HEK293 (cell line): ENCODE measurements around the gene ELAPOR1.

Source experiments
- CTCF ChIA-PET: fragments of 350-600 bp; formaldehyde crosslinking; extraction: SDS; loops from one replicate; lab custom pipeline; 2021; ENCODE audit warnings: antibody characterized with exemption; lab: Yijun Ruan, JAX
- POLR2A ChIA-PET: fragments of 300-600 bp; formaldehyde crosslinking; extraction: SDS; loops from one replicate; lab custom pipeline; 2020; ENCODE audit warnings: antibody characterized with exemption, inconsistent platforms; lab: Yijun Ruan, JAX
- H3K27ac ChIP-seq: fragments of 200-500 bp; sonication (Bioruptor generic); 2 replicates; pipeline ENCODE4 v1.5.1; 2014; ENCODE audit warnings: low read depth, low read length, control low read depth, inconsistent platforms; ENCODE audit errors: extremely low read depth
- H3K36me3 ChIP-seq, 2 experiments: fragments of 200-500 bp in 1 of 2; sonication (Bioruptor generic) in 1 of 2; 1 replicate in 1 of 2; 2 replicates in 1 of 2; pipeline ENCODE4 v1.5.1; 2014 to 2017; ENCODE audit warnings: inconsistent platforms in 2 of 2, low read length in 2 of 2; ENCODE audit not compliant: control insufficient read depth in 2 of 2, insufficient read depth in 1 of 2
- H3K4me1 ChIP-seq: fragments of 200-500 bp; sonication (Bioruptor generic); 2 replicates; pipeline ENCODE4 v1.5.1; 2014; ENCODE audit warnings: mild to moderate bottlenecking, low read length, inconsistent platforms; ENCODE audit not compliant: control insufficient read depth, insufficient read depth
- H3K4me3 ChIP-seq: 2 replicates; pipeline ENCODE4 v1.5.1; 2011; ENCODE audit warnings: low read depth, mild to moderate bottlenecking, control low read depth, low read length, moderate library complexity
- H3K9me3 ChIP-seq: fragments of 200-500 bp; sonication (Bioruptor generic); 2 replicates; pipeline ENCODE4 v1.5.1; 2014; ENCODE audit warnings: low read depth, low read length, inconsistent platforms; ENCODE audit not compliant: control insufficient read depth, insufficient read depth
- GLI2 ChIP-seq: fragments of 450-650 bp; formaldehyde crosslinking; IDR thresholded peaks from 2 replicates; pipeline ENCODE4; 2017; ENCODE audit warnings: missing biosample characterization, missing genetic modification characterization, low read depth, borderline replicate concordance
- KLF10 ChIP-seq: fragments of 450-650 bp; IDR thresholded peaks from 2 replicates; pipeline ENCODE4 v1.5.1; 2018; ENCODE audit warnings: missing biosample characterization, mild to moderate bottlenecking, missing genetic modification characterization
- KLF9 ChIP-seq: fragments of 450-650 bp; formaldehyde crosslinking; IDR thresholded peaks from 2 replicates; pipeline ENCODE4 v1.5.1; 2016; ENCODE audit warnings: missing biosample characterization, missing genetic modification characterization, low read depth
- REPIN1 ChIP-seq: fragments of 450-650 bp; formaldehyde crosslinking; IDR thresholded peaks from 2 replicates; pipeline ENCODE4 v1.5.1; 2017; ENCODE audit warnings: missing biosample characterization, missing genetic modification characterization, low read depth
- SALL2 ChIP-seq: fragments of 450-650 bp; formaldehyde crosslinking; IDR thresholded peaks from 2 replicates; pipeline ENCODE4 v1.5.0; 2017; ENCODE audit warnings: missing biosample characterization, mild to moderate bottlenecking, missing genetic modification characterization, borderline replicate concordance
- SP3 ChIP-seq: fragments of 450-650 bp; formaldehyde crosslinking; IDR thresholded peaks from 2 replicates; pipeline ENCODE4 v1.5.1; 2016; ENCODE audit warnings: missing biosample characterization, missing genetic modification characterization
- YY2 ChIP-seq: fragments of 450-650 bp; formaldehyde crosslinking; IDR thresholded peaks from 2 replicates; pipeline ENCODE4 v1.5.1; 2016; ENCODE audit warnings: missing biosample characterization, missing genetic modification characterization
- ZBTB7A ChIP-seq: fragments of 450-650 bp; formaldehyde crosslinking; IDR thresholded peaks from 2 replicates; pipeline ENCODE4 v1.5.1; 2016; ENCODE audit warnings: low read depth, missing biosample characterization, missing genetic modification characterization
- ZFP41 ChIP-seq: fragments of 450-650 bp; formaldehyde crosslinking; IDR thresholded peaks from 2 replicates; pipeline ENCODE4 v1.5.1; 2016; ENCODE audit warnings: missing biosample characterization, missing genetic modification characterization, borderline replicate concordance
- ZNF140 ChIP-seq: fragments of 450-650 bp; formaldehyde crosslinking; IDR thresholded peaks from 2 replicates; pipeline ENCODE4 v1.5.1; 2016; ENCODE audit warnings: missing biosample characterization, missing genetic modification characterization
- ZNF266 ChIP-seq: fragments of 450-650 bp; formaldehyde crosslinking; IDR thresholded peaks from 2 replicates; pipeline ENCODE4 v1.5.1; 2016; ENCODE audit warnings: missing biosample characterization, missing genetic modification characterization, low read depth
- ZNF391 ChIP-seq: fragments of 450-650 bp; formaldehyde crosslinking; IDR thresholded peaks from 2 replicates; pipeline ENCODE4 v1.5.1; 2016; ENCODE audit warnings: low read depth, missing biosample characterization, missing genetic modification characterization, borderline replicate concordance
- ZNF561 ChIP-seq: fragments of 450-650 bp; IDR thresholded peaks from 2 replicates; pipeline ENCODE4 v1.5.1; 2018; ENCODE audit warnings: missing biosample characterization, missing genetic modification characterization, borderline replicate concordance
- ZNF624 ChIP-seq: fragments of 450-650 bp; formaldehyde crosslinking; IDR thresholded peaks from 2 replicates; pipeline ENCODE4 v1.5.1; 2017; ENCODE audit warnings: missing biosample characterization, missing genetic modification characterization
- ZNF670 ChIP-seq: fragments of 450-650 bp; formaldehyde crosslinking; IDR thresholded peaks from 2 replicates; pipeline ENCODE4 v1.5.1; 2016; ENCODE audit warnings: missing biosample characterization, missing genetic modification characterization, low read depth
- ZNF785 ChIP-seq: fragments of 450-650 bp; formaldehyde crosslinking; IDR thresholded peaks from 2 replicates; pipeline ENCODE4 v1.5.1; 2016; ENCODE audit warnings: missing biosample characterization, missing genetic modification characterization
- TF ChIP-seq, protein P1 (sequence below): fragments of 450-650 bp; formaldehyde crosslinking; IDR thresholded peaks from 2 replicates; pipeline ENCODE4 v1.5.1; 2017; ENCODE audit warnings: missing biosample characterization, missing genetic modification characterization
- TF ChIP-seq, protein P2 (sequence below): fragments of 450-650 bp; formaldehyde crosslinking; conservative IDR thresholded peaks from 2 replicates; pipeline ENCODE4 v1.5.1; 2016; ENCODE audit warnings: low read depth, missing biosample characterization, missing genetic modification characterization
- TF ChIP-seq, protein P3 (sequence below): fragments of 450-650 bp; formaldehyde crosslinking; IDR thresholded peaks from 2 replicates; pipeline ENCODE4 v1.5.1; 2016; ENCODE audit warnings: missing biosample characterization, missing genetic modification characterization
- TF ChIP-seq, protein P4 (sequence below): fragments of 450-650 bp; formaldehyde crosslinking; IDR thresholded peaks from 2 replicates; pipeline ENCODE4 v1.5.1; 2016; ENCODE audit warnings: missing biosample characterization, missing genetic modification characterization
- TF ChIP-seq, protein P5 (sequence below): fragments of 450-650 bp; formaldehyde crosslinking; conservative IDR thresholded peaks from 2 replicates; pipeline ENCODE4 v1.5.1; 2016; ENCODE audit warnings: low read depth, missing biosample characterization, missing genetic modification characterization

ELAPOR1 gene

DNA sequence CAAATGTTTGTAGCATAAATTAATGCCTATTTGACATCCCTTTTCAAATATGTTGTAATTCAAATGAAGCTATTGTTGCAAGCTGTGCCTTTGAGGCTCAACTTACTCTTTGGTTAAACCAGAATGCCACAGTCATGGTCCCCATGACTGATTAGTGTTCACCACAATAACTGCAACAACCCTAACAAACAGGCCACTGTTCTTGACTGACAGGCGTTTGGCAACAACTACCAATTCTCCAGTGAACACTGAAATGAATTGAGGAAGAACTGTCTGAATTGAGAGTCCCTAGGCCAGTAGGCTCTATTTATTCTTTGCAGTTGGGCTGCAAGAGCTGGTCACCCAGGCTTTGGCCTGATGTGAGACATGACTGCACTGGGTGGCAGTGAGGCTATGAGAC lies 30.0 kb upstream of the ELAPOR1 start:
- H3K4me1 ChIP-seq, result no peaks in the 10 kb centered on the region
- H3K27ac ChIP-seq, result no peak overlapping the region
- H3K4me3 ChIP-seq, result no peak overlapping the region
- CTCF ChIA-PET, result interaction anchor here (0.7 to 1.2 kb wide), 2 partner anchors 17 to 763 kb away, joined by 3 read pairs; no protein-coding TSS in a partner anchor
- POLR2A ChIA-PET, result interaction anchor here (1.0 to 4.1 kb wide), 2 partner anchors 16 to 36 kb away, joined by 3 to 20 read pairs; no protein-coding TSS in a partner anchor
- H3K9me3 ChIP-seq, result no peaks in the 10 kb centered on the region
- no peaks in the 10 kb centered on the region for H3K36me3 ChIP-seq
- TF ChIP-seq ZNF624 (tag by site-specific recombination) (no peak), KLF10 (tag by site-specific recombination) (no peak), SP3 (no peak), ZNF670 (tag by site-specific recombination) (no peak), ZNF391 (tag by site-specific recombination) (no peak), YY2 (tag by site-specific recombination) (no peak), GLI2 (tag by site-specific recombination) (no peak), ZNF561 (no peak), REPIN1 (no peak), SALL2 (tag by site-specific recombination) (no peak)
- TF ChIP-seq, protein P1, sequence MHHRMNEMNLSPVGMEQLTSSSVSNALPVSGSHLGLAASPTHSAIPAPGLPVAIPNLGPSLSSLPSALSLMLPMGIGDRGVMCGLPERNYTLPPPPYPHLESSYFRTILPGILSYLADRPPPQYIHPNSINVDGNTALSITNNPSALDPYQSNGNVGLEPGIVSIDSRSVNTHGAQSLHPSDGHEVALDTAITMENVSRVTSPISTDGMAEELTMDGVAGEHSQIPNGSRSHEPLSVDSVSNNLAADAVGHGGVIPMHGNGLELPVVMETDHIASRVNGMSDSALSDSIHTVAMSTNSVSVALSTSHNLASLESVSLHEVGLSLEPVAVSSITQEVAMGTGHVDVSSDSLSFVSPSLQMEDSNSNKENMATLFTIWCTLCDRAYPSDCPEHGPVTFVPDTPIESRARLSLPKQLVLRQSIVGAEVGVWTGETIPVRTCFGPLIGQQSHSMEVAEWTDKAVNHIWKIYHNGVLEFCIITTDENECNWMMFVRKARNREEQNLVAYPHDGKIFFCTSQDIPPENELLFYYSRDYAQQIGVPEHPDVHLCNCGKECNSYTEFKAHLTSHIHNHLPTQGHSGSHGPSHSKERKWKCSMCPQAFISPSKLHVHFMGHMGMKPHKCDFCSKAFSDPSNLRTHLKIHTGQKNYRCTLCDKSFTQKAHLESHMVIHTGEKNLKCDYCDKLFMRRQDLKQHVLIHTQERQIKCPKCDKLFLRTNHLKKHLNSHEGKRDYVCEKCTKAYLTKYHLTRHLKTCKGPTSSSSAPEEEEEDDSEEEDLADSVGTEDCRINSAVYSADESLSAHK, result no peak
- TF ChIP-seq, protein P2, sequence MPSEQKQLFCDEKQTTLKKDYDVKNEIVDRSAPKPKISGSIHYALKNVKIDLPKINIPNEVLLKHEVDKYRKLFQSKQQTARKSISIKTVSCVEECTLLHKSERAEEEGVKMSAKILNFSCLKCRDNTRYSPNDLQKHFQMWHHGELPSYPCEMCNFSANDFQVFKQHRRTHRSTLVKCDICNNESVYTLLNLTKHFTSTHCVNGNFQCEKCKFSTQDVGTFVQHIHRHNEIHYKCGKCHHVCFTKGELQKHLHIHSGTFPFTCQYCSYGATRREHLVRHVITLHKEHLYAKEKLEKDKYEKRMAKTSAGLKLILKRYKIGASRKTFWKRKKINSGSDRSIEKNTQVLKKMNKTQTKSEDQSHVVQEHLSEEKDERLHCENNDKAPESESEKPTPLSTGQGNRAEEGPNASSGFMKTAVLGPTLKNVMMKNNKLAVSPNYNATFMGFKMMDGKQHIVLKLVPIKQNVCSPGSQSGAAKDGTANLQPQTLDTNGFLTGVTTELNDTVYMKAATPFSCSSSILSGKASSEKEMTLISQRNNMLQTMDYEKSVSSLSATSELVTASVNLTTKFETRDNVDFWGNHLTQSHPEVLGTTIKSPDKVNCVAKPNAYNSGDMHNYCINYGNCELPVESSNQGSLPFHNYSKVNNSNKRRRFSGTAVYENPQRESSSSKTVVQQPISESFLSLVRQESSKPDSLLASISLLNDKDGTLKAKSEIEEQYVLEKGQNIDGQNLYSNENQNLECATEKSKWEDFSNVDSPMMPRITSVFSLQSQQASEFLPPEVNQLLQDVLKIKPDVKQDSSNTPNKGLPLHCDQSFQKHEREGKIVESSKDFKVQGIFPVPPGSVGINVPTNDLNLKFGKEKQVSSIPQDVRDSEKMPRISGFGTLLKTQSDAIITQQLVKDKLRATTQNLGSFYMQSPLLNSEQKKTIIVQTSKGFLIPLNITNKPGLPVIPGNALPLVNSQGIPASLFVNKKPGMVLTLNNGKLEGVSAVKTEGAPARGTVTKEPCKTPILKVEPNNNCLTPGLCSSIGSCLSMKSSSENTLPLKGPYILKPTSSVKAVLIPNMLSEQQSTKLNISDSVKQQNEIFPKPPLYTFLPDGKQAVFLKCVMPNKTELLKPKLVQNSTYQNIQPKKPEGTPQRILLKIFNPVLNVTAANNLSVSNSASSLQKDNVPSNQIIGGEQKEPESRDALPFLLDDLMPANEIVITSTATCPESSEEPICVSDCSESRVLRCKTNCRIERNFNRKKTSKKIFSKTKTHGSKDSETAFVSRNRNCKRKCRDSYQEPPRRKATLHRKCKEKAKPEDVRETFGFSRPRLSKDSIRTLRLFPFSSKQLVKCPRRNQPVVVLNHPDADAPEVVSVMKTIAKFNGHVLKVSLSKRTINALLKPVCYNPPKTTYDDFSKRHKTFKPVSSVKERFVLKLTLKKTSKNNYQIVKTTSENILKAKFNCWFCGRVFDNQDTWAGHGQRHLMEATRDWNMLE, result no peak
- TF ChIP-seq, protein P3, sequence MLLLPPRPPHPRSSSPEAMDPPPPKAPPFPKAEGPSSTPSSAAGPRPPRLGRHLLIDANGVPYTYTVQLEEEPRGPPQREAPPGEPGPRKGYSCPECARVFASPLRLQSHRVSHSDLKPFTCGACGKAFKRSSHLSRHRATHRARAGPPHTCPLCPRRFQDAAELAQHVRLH (tag by site-specific recombination), result no peak

DNA sequence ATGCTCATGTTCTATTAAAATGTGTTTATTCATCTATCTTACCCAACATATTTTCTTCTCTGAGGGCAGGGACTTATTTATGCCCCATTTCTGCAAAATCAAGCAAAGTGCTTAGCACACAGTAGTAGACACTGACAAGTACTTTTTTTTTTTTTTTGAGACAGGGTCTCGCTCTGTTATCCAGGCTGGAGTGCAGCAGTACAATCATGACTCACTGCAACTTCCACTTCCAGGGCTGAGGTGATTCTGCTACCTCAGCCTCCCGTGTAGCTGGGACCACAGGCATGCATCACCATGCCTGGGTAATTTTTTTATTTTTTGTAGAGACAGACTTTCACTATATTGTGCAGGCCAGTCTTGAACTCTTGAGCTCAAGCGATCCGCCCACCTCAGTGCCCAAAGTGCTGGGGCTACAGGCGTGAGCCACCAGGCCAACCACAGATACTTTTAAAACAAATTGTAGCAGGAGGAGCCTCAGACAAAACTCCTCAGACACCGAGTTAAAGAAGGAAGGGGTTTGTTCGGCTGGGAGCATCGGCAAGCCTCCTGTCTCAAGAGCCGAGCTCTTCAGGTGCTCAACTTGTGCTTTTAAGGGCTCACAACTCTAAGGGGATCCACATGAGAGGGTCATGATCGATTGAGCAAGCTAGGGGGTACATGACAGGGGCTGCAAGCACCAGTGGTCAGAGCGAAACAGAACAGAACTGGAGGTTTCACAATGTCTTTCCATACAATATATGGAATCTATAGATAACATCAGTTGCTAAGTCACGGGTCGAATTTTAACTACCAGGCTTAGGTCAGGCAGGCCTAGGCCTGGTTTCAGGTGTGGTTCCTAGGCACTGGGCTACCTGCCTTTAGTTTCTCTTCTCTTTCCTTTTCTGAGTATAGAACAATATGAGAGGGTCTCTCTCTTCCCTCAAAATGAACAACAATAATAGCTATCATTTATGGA lies 29.1 kb upstream of the ELAPOR1 start:
- Histone ChIP-seq H3K9me3 (no peaks in the 10 kb centered on the region), H3K36me3 (no peaks in the 10 kb centered on the region), H3K4me1 (no peaks in the 10 kb centered on the region), H3K27ac (no peak overlapping the region), H3K4me3 (no peak overlapping the region)
- ChIA-PET CTCF (interaction anchor here (0.7 to 1.6 kb wide), 5 partner anchors 15 to 762 kb away, joined by 3 to 8 read pairs (median 4); a partner anchor contains a TSS), POLR2A (interaction anchor here (4.1 kb wide), 1 partner anchor 15 kb away, joined by 20 read pairs; no protein-coding TSS in a partner anchor)
- TF ChIP-seq, protein P4, sequence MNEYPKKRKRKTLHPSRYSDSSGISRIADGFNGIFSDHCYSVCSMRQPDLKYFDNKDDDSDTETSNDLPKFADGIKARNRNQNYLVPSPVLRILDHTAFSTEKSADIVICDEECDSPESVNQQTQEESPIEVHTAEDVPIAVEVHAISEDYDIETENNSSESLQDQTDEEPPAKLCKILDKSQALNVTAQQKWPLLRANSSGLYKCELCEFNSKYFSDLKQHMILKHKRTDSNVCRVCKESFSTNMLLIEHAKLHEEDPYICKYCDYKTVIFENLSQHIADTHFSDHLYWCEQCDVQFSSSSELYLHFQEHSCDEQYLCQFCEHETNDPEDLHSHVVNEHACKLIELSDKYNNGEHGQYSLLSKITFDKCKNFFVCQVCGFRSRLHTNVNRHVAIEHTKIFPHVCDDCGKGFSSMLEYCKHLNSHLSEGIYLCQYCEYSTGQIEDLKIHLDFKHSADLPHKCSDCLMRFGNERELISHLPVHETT (tag by site-specific recombination), result no peak
- TF ChIP-seq KLF9, result no peak
- TF ChIP-seq ZNF266, result no peak
- TF ChIP-seq, protein P5, sequence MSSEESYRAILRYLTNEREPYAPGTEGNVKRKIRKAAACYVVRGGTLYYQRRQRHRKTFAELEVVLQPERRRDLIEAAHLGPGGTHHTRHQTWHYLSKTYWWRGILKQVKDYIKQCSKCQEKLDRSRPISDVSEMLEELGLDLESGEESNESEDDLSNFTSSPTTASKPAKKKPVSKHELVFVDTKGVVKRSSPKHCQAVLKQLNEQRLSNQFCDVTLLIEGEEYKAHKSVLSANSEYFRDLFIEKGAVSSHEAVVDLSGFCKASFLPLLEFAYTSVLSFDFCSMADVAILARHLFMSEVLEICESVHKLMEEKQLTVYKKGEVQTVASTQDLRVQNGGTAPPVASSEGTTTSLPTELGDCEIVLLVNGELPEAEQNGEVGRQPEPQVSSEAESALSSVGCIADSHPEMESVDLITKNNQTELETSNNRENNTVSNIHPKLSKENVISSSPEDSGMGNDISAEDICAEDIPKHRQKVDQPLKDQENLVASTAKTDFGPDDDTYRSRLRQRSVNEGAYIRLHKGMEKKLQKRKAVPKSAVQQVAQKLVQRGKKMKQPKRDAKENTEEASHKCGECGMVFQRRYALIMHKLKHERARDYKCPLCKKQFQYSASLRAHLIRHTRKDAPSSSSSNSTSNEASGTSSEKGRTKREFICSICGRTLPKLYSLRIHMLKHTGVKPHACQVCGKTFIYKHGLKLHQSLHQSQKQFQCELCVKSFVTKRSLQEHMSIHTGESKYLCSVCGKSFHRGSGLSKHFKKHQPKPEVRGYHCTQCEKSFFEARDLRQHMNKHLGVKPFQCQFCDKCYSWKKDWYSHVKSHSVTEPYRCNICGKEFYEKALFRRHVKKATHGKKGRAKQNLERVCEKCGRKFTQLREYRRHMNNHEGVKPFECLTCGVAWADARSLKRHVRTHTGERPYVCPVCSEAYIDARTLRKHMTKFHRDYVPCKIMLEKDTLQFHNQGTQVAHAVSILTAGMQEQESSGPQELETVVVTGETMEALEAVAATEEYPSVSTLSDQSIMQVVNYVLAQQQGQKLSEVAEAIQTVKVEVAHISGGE (tag by site-specific recombination), result no peak
- TF ChIP-seq ZNF140 (tag by site-specific recombination), result no peak
- no peak for TF ChIP-seq ZFP41 (tag by site-specific recombination)
- no peak for TF ChIP-seq ZBTB7A (tag by site-specific recombination)
- TF ChIP-seq ZNF785 (tag by site-specific recombination), result no peak
